Activated CD8-positive, alpha-beta memory T cell treated with anti-CD3 and anti-CD28 coated beads, Interleukin-2, amount 50 U/mL, for 1 hour (primary cell): ENCODE results near the gene USP32.
"Not testable (repeated sequence)": the region's sequence is repeated elsewhere in the genome, so short reads cannot be mapped to it uniquely, and the experiment has no call there.

Experiments used
- DNase-seq: peaks from one replicate; pipeline ENCODE4 v3.0.0-alpha.2; 2020; ENCODE audit errors: extremely low read depth

Gene USP32

DNA sequence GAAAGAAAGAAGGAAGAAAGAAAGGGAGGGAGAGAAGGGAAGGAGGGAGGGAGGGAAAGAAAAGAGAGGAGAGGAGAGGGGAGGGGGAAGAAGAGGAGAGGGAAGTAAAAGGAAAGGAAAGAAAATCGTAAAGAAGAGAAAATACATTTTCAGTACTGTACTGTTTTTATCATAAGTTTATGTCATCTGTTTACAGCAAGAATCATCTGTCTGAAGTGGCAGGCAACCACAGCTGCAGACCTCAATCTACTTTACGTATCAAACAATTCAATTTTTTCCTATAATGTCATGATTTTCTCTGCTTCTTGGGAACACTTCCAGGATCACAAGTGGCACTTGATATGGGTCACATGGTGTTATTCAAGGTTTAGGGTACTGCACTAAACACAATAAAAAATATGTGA is 58.3 kb downstream of the USP32 start:
- no peak for DNase-seq

DNA sequence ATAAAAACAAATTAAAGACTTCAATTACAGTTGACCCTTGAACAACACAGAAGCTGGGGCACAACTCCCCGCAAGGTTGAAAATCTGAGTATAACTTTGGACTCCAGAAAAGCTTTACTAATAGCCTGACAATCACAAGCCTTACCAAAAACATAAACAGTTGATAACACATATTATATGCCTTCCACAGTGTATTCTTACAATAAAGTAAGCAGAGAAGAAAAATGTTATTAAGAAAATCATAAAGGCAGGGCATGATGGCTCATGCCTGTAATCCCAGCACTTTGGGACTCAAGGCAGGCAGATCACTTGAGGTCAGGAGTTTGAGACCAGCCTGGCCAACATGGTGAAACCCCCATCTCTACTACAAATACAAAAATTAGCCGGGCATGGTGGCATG is 58.9 kb downstream of the USP32 start:
- DNase-seq = not testable (repeated sequence)

- DNase-seq = no peak
Observed at GRCh38 chr17:60332574-60332973, 59.4 kb downstream of the USP32 start.

- no peak for DNase-seq
Observed at GRCh38 chr17:60330731-60331130, 61.2 kb downstream of the USP32 start.

DNA sequence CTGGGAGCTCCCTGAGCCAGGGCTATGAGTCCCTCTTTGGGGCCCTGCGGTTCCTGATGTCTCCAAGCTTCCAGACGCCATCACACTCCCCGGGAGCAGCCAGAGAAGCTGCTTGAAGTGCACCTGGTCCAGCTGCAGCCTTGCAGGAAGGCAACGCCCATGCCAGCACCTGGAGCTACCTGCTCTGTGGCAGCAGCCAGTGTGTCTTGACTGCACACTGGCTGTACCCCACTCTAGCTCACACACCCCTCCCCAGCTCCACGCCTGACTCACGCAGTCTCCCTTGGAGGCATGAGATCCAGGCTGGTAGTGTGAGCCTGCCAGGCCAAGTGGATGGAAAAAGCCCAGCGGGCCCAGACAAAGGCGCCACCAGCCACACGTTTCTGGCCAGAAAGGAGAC is 63.3 kb downstream of the USP32 start:
- no peak for DNase-seq

DNA sequence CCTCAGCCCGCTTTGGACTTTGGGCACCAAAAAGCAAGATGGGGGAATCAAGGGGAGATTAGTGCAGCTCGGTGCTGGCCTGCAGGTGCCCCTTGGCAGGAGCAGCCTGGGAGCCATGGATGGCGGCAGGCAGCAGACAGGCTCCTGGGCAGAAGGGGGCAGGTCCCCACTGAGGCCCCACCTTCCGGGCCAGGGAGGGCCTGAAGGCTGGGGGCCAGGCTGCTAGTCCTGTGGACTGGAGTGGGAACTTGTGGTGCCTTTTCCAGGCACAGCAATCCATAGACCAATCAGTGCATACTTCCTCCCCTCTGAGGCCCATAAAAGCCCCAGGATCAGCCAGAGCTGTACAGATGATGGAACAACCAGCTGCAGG is 64.0 kb downstream of the USP32 start:
- no peak for DNase-seq

GRCh38 chr17:60327134-60327900 is 64.6 kb downstream of the USP32 start:
- no peak for DNase-seq

DNA sequence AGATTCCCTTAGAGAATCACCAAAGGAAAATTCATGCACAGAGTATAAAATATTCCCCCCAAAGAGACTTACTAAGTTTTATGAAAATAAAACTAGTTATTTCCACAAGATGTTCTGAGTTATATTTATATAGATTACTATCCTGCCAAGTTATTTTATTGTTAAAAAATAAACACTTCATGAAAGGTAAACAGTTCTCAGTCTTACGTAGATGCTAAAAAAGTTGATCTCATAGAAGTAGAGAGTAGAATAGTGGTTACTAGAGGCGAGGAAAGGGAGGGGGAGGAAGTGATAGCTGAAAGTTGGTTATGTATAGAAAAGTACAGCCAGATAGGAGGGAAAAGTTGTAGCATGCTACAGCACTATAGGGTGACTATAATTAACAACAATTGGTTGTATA is 65.2 kb downstream of the USP32 start:
- DNase-seq = no peak

DNA sequence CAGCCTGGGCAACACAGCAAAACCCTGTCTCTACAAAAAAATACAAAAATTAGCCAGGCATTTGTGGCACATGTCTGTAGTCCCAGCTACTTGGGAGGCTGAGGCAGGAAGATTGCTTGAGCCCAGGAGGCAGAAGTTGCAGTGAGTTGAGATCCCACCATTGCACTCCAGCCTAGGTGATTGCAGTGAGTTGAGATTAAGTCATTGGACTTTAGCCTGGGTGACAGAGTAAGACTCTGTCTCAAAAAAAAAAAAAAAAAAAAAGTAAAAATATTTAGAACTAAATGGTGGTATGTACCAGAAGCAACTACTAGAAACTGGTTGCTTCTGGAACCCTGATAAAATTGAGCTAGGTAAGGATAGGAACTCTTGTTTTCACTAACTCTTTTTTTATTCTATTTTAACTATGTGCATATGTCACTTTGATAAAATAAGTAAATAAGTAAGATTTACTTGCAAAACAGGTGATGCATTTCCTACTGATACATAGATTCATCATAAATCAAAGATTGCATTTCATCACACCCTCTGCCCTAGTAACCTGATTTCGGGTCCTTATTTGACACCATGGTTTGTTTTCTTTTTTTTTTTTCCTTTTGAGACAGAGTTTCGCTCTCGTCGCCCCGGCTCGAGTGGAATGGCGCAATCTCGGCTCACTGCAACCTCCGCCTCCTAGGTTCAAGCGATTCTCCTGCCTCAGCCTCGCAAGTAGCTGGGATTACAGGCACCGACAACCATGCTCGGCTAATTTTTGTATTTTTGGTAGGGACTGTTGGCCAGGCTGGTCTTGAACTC is 66.0 kb downstream of the USP32 start:
- DNase-seq = no peak

DNA sequence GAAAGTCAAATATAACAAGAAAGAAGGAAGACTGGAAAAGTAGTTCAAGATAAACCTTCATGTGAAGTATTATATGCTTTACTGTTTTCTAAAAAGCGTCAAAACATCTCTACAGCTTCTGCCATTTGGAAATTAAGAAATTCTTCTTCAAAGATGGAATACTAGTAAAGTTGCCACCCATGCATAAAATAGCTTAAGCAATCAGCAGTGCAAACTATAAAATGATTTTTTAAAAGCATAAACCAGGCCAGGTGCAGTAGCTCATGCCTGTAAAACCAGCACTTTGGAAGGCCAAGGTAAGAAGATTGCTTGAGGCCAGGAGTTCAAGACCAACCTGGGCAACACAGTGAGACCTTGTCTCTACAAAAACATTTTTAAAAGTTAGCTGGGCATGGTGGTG is 68.2 kb downstream of the USP32 start:
- no peak for DNase-seq

DNA sequence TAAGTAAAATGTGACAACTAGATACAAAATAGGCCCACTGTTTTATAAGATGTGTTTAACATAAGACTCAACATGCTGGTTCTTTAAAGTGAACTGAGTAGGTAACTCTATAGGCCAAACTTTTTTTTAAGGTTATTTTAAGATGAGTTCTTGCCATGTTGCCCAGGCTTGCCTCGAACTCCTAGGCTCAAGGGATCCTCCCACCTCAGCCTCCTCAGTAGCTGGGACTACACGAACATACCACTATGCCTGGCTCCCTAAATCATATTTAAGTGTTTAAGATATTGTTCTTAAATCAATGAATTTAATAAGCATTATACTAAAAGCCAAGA is 69.9 kb downstream of the USP32 start:
- no peak for DNase-seq

GRCh38 chr17:60321336-60322055 is 70.4 kb downstream of the USP32 start:
- no peak for DNase-seq

DNA sequence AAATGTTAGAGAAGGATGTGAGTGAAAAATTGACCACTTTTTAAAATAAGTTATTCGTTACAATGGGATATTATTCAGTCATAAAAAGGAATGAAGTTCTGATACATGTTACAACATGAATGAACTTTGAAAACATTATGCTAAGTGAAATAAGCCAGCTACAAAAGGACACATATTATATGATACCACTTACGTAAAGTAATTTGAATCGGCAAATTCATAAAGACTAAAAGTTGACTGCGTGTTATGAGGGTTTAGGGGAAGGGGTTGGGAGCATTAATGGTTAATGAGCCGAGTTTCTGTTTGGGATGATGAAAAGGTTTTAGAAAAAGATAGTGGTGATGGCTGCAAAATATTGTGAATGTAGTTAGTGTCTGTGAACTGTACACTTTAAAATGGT is 73.1 kb downstream of the USP32 start:
- no peak for DNase-seq

- no peak for DNase-seq
Observed at GRCh38 chr17:60318326-60318725, 73.6 kb downstream of the USP32 start.

GRCh38 chr17:60315650-60316049 is 76.3 kb downstream of the USP32 start:
- no peak for DNase-seq

GRCh38 chr17:60314900-60315299 is 77.0 kb downstream of the USP32 start:
- DNase-seq = not testable (repeated sequence)

- no peak for DNase-seq
Observed at GRCh38 chr17:60314423-60314822, 77.5 kb downstream of the USP32 start.

- DNase-seq = no peak
Observed at GRCh38 chr17:60311936-60312335, 80.0 kb downstream of the USP32 start.

DNA sequence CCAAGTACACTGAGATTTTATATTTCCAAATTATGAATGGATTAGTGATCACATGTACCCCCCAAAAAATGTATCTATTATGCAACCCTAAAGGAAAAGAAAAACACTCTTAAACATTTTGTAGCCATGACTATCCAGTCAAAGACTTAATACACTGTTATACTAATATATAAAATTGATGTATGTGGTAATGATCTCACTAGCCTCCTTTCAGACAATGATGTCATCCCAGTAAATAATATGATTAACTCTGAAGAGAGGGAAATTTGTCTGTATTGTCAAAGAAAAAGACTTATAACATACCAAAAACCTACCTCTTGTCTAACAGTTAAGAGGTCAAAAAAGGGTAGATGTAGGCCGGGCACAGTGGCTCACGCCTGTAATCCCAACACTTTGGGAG is 80.7 kb downstream of the USP32 start:
- DNase-seq = no peak

- no peak for DNase-seq
Observed at GRCh38 chr17:60305141-60305540, 86.8 kb downstream of the USP32 start.

DNA sequence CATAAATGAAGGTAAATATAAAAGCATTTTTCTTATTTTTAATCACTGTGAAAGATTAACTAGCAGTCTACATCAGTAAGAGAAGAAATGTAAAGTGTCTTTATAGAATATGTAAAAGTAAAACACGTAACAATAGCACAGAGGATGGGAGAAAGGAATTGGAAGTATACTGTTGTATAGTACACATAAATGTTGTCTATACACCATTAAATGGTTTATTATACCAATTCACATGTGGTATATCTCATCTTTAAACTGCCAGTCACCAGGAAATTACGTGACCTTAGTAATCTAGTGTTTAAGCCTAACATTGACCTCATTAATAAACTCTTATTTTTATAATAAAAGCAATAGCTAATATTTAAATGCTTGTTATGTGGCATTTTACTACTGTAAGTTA is 87.4 kb downstream of the USP32 start:
- no peak for DNase-seq

DNA sequence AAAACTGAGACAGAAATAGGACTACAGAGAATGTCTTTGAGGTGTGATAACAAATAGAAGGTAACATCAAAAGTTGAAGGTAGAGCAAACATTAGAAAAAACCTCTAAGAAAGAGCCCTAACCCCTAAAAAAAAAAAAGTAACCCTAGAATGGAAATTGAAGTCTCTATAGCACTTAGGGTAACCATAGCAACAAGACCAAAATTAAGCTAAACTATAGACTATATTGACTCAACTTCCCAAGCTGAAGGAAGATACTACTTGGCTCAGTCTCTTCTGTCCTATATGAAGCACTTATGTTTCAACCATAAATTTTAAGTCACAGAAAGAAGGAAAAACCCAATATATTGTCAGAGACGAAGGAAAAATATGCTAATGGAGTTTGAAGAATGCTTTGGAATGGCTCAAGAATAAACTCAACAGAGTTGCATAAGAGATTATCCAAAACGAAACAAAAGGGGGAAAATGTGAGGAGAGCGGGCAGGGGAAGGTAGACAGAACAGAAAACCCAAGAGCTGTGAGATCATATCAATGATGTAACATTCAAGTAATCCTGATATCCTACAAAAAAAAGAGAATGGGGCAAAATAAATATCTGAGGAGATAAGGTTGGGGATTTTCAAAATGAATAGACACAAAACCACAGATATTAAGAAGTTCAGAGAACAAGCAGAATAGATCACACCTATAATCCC is 88.4 kb downstream of the USP32 start:
- DNase-seq = no peak
